Fibroblast of pulmonary artery (primary cell): Measurements from ENCODE around the gene CDCP1.

Experiments
- DNase-seq: peaks from one replicate; pipeline ENCODE4 v3.0.0-alpha.2; 2010; ENCODE audit warnings: low read depth
- H3K4me3 ChIP-seq: replicated peaks from 2 replicates; pipeline ENCODE4 v1.5.1; 2011; ENCODE audit warnings: low read depth, mild to moderate bottlenecking, control low read depth, low read length, moderate library complexity
- CTCF ChIP-seq: IDR thresholded peaks from 2 replicates; pipeline ENCODE4 v1.5.1; 2011; ENCODE audit warnings: mild to moderate bottlenecking, control low read depth, low read length, inconsistent platforms; ENCODE audit errors: missing control alignments

The CDCP1 gene

GRCh38 chr3:45116350-45116749 is 29.8 kb downstream of the CDCP1 start:
- DNase-seq: no peak
- H3K4me3 ChIP-seq: no peak overlapping the region
- no peak for TF ChIP-seq CTCF

DNA sequence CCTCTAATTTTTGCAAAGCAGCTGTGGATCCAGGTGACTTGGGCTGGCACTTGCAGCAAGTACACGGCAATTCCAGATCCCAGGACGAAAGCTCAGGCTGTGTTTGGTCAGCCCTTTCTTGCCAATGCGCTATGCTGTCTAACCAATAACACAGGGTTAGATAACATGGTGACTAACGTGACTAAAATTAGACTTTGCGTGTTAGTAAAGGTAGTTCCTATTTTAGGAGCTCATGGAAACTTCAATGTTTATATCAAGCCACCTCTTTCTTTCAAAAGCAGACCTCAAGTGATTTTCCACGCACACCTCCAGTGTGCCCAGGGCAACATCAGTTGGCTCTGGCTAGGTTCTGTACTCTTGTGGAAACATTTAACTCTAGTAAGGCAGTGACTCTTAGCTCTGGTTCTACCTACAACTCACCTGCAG is 32.5 kb downstream of the CDCP1 start:
- no peak overlapping the region for H3K4me3 ChIP-seq
- peak; percentile 64 for DNase-seq
- no peak for TF ChIP-seq CTCF

DNA sequence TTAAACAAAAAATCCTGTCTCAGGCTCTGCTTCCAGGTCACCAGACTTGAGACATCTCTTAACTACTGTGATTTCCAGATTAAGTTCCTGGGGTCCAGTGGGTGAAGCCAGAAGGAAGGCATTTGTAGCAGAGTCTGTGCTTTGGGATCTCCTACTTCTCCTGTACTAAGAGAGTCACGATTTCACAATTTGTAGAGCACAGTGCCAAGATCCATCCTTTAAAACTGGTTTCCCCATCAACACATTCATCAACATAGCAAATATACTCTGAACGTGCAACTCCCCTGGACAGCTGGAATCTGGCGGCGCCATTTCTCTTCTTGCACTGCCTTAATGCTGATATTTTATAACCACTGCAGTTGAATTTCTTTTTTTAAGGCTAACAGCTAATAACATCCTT is 33.2 kb downstream of the CDCP1 start:
- DNase-seq: peak; percentile 92
- H3K4me3 ChIP-seq: no peak overlapping the region

DNA sequence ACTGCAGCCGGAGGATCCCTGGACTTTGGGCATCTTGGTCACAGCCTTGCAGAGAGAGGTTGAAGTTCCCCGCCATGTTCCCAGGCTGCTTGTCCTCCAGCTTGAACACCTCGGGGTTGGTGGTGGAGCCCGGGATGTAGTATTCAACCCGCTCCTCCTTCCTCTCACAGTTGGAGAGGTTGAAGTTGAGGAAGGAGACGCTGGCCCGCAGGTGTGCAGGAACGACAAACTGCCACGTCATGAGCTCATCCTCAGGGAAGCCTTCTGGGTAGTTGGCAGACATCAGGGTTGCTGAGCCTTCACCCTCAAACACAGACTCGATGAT is 35.7 kb downstream of the CDCP1 start:
- no peak for TF ChIP-seq CTCF
- DNase-seq: no peak
- H3K4me3 ChIP-seq: no peak overlapping the region

More for the DNA sequence above, 33.2 kb downstream of the CDCP1 start:
- TF ChIP-seq CTCF: no peak

DNA sequence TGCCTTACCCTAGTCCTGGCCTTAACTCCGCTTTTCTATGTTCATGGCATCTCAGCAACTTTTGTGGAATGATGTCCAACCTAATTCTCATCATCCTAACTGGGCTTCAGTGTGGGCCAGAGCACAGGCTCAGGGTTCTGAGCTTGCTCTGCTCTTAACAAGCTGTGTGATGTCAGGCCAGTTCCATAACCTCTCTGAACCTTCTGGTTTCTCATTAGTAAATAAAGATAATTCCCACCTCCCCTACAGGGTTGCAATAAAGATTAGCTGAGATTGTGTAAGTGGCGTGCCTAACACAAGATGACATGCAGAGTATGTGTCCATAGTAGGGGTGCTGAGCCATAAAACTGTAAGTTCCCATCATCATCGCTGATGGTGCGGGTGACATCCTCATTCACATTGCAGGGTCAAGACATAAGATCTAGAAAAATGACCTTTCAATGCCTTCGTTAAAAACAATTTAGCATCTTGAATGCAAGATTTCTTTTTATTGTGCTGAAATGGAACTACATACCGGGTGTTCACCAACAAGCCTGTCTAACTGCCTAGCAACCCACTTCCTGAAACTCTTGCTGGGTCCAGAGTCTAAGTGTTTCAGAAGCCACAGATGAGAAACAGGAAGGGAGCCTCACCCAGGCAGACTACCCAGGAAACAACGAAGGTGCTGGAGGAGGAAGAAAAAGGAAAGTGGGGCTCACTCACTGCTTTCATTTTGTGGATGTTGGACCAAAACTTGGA is 36.2 kb downstream of the CDCP1 start:
- no peak overlapping the region for H3K4me3 ChIP-seq
- peak; percentile 21 for DNase-seq
- TF ChIP-seq CTCF: no peak

- H3K4me3 ChIP-seq: no peak overlapping the region
- TF ChIP-seq CTCF: no peak
- DNase-seq: no peak
Measured at GRCh38 chr3:45106874-45107273, 39.3 kb downstream of the CDCP1 start.
